Bronchial epithelial cell (primary cell): Measurements from ENCODE around the gene GLB1L3. TPM values are rescaled to one million over a fixed set of nuclear protein-coding genes. Genes with fewer than 3 reads are reported as not detected.

Experiments
- DNase-seq: peaks from one replicate; pipeline ENCODE4 v3.0.0-alpha.2; 2010; ENCODE audit warnings: low read depth
- FAIRE-seq: peaks from 2 replicates; lab custom pipeline; 2011; peaks lifted over from hg19 to GRCh38; lab: Jason Lieb, UNC
- H3K27me3 ChIP-seq: 2 replicates; pipeline ENCODE4 v1.5.1; 2011; ENCODE audit warnings: low read length; ENCODE audit not compliant: control insufficient read depth, insufficient read depth
- H3K36me3 ChIP-seq: 2 replicates; pipeline ENCODE4 v1.5.1; 2011; ENCODE audit warnings: low read length; ENCODE audit not compliant: control insufficient read depth, insufficient read depth
- H3K4me3 ChIP-seq: 2 replicates; pipeline ENCODE4 v1.5.1; 2011; ENCODE audit warnings: mild to moderate bottlenecking, low read depth, low read length, control low read depth
- CTCF ChIP-seq: IDR thresholded peaks from 2 replicates; pipeline ENCODE4 v1.5.1; 2011; ENCODE audit warnings: mild to moderate bottlenecking, moderate library complexity, low read length, control low read depth, inconsistent platforms; ENCODE audit not compliant: insufficient read depth, severe bottlenecking
- total RNA-seq: library from RNA; depleted of rRNA; stranded (reverse); fragments of >200 nt; gene quantifications from 2 replicates; pipeline ENCODE4 v1.2.1, GENCODE V29; 2014

GLB1L3 gene
- total RNA-seq, 1 donor from 2014 or later, result 2.1 TPM

GRCh38 chr11:134331354-134332188, 55.4 kb downstream of the GLB1L3 start, which contains the start of gene GLB1L2:
Gene GLB1L2, plus strand, starts transcription at chr11:134331988. Its CDS starts 74 bp downstream, at chr11:134332062.
- no peaks in the 10 kb centered on the region for H3K36me3 ChIP-seq
- FAIRE-seq (no peak), DNase-seq (peak; percentile 29)
- TF ChIP-seq CTCF, result no peak
- no peaks in the 10 kb centered on the region for H3K27me3 ChIP-seq
- peak within 1 kb of the TSS; percentile 47 for H3K4me3 ChIP-seq

GRCh38 chr11:134332189-134332631, 56.0 kb downstream of the GLB1L3 start:
- peak; percentile 21 for TF ChIP-seq CTCF
- FAIRE-seq, result no peak

DNA sequence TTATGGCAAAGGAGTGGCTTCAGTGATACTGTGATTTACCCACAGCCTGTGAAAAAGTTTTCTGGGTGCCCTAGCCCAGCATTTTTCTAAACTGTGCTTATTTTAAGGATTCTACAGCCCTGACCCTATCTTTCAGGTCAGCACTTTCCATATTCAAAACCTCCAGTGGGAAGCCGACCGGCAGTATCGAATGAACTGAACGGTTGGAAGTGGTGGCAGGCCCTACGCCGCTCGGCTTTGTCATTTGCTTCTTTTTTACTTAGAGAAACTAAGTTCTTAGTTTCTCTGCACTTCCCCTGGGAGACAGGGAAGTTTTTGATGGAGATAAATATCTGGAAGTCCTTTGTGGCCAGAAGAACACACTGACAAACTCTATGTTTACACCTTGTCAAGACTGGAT, 56.6 kb downstream of the GLB1L3 start:
- no peak for TF ChIP-seq CTCF
- no peaks in the 10 kb centered on the region for H3K27me3 ChIP-seq
- H3K36me3 ChIP-seq, result no peaks in the 10 kb centered on the region
- H3K4me3 ChIP-seq, result no peak overlapping the region
- no peak for FAIRE-seq
- no peak for DNase-seq

More at GRCh38 chr11:134332189-134332631, 56.0 kb downstream of the GLB1L3 start:
- H3K27me3 ChIP-seq, result no peaks in the 10 kb centered on the region
- peak overlapping the region; percentile 47 for H3K4me3 ChIP-seq
- DNase-seq, result no peak
- H3K36me3 ChIP-seq, result no peaks in the 10 kb centered on the region

GRCh38 chr11:134333312-134333711, 57.1 kb downstream of the GLB1L3 start:
- FAIRE-seq, result no peak
- no peaks in the 10 kb centered on the region for H3K27me3 ChIP-seq
- no peak for TF ChIP-seq CTCF
- no peaks in the 10 kb centered on the region for H3K36me3 ChIP-seq
- DNase-seq, result no peak
- no peak overlapping the region for H3K4me3 ChIP-seq

- FAIRE-seq (no peak), DNase-seq (no peak)
- H3K27me3 ChIP-seq, result no peaks in the 10 kb centered on the region
- no peak for TF ChIP-seq CTCF
- no peaks in the 10 kb centered on the region for H3K36me3 ChIP-seq
- H3K4me3 ChIP-seq, result no peak overlapping the region
These were observed 57.8 kb downstream of the GLB1L3 start for GRCh38 chr11:134333946-134334345.
